SK-N-SH treated with all-trans-retinoic acid at 6 μM for 48 hours (cell line): ENCODE data around the gene TP53AIP1.

Source experiments
- ATAC-seq: fragments of 200-7000 bp; cut with Tn5 transposase; 3 replicates; pipeline ENCODE4 v1.9.1; 2020; ENCODE audit warnings: mild to moderate bottlenecking, moderate library complexity
- ARNTL ChIP-seq: fragments of 450-650 bp; formaldehyde crosslinking; IDR thresholded peaks from 2 replicates; pipeline ENCODE4 v1.5.0; 2020; ENCODE audit warnings: low read depth, mild to moderate bottlenecking, moderate library complexity, borderline replicate concordance
- CREB5 ChIP-seq: fragments of 250-450 bp; sonication (Bioruptor Pico); IDR thresholded peaks from 2 replicates; pipeline ENCODE4 v1.5.1; 2020; ENCODE audit warnings: low read depth, mild to moderate bottlenecking, moderate library complexity
- CSDC2 ChIP-seq: fragments of 250-450 bp; sonication (Bioruptor Pico); IDR thresholded peaks from 2 replicates; pipeline ENCODE4 v1.5.0; 2020; ENCODE audit warnings: mild to moderate bottlenecking, moderate library complexity
- CSRNP3 ChIP-seq: fragments of 250-450 bp; sonication (Bioruptor Pico); IDR thresholded peaks from 2 replicates; pipeline ENCODE4 v1.5.1; 2021; ENCODE audit warnings: mild to moderate bottlenecking, moderate library complexity
- ESRRG ChIP-seq: fragments of 250-450 bp; sonication (Bioruptor Pico); IDR thresholded peaks from 2 replicates; pipeline ENCODE4 v1.6.1; 2021; ENCODE audit warnings: mild to moderate bottlenecking
- OSR1 ChIP-seq: fragments of 250-450 bp; sonication (Bioruptor Pico); IDR thresholded peaks from 2 replicates; pipeline ENCODE4 v1.8.0; 2022; ENCODE audit warnings: moderate library complexity, mild to moderate bottlenecking, inconsistent platforms
- PATZ1 ChIP-seq: fragments of 250-450 bp; sonication (Bioruptor Pico); IDR thresholded peaks from 2 replicates; pipeline ENCODE4 v1.8.0; 2020; ENCODE audit warnings: mild to moderate bottlenecking, moderate library complexity, borderline replicate concordance
- POU6F1 ChIP-seq: fragments of 250-450 bp; sonication (Bioruptor Pico); IDR thresholded peaks from 2 replicates; pipeline ENCODE4 v1.8.0; 2021; ENCODE audit warnings: low read depth, mild to moderate bottlenecking, moderate library complexity, borderline replicate concordance
- PPARA ChIP-seq: fragments of 250-450 bp; sonication (Bioruptor Pico); IDR thresholded peaks from 2 replicates; pipeline ENCODE4 v1.5.0; 2020; ENCODE audit warnings: mild to moderate bottlenecking, borderline replicate concordance
- RARB ChIP-seq: fragments of 250-450 bp; sonication (Bioruptor Pico); IDR thresholded peaks from 2 replicates; pipeline ENCODE4 v1.8.0; 2021; ENCODE audit warnings: mild to moderate bottlenecking, moderate library complexity
- SNAI2 ChIP-seq: fragments of 250-450 bp; sonication (Bioruptor Pico); IDR thresholded peaks from 2 replicates; pipeline ENCODE4 v1.5.0; 2020; ENCODE audit warnings: mild to moderate bottlenecking, moderate library complexity
- TCF4 ChIP-seq: fragments of 250-450 bp; sonication (Bioruptor Pico); IDR thresholded peaks from 2 replicates; pipeline ENCODE4 v1.8.0; 2021; ENCODE audit warnings: mild to moderate bottlenecking, moderate library complexity, borderline replicate concordance
- TOX ChIP-seq: fragments of 250-450 bp; sonication (Bioruptor Pico); IDR thresholded peaks from 2 replicates; pipeline ENCODE4 v1.8.0; 2021; ENCODE audit warnings: mild to moderate bottlenecking, moderate library complexity, borderline replicate concordance
- TSHZ2 ChIP-seq: fragments of 250-450 bp; sonication (Bioruptor Pico); IDR thresholded peaks from 2 replicates; pipeline ENCODE4 v1.5.0; 2020; ENCODE audit warnings: mild to moderate bottlenecking, moderate library complexity
- ZC3H10 ChIP-seq: fragments of 250-450 bp; sonication (Bioruptor Pico); IDR thresholded peaks from 2 replicates; pipeline ENCODE4 v1.5.1; 2021; ENCODE audit warnings: mild to moderate bottlenecking, moderate library complexity
- ZFP30 ChIP-seq: fragments of 450-650 bp; formaldehyde crosslinking; IDR thresholded peaks from 2 replicates; pipeline ENCODE4 v1.5.0; 2022; ENCODE audit warnings: mild to moderate bottlenecking, moderate library complexity
- ZNF70 ChIP-seq: fragments of 450-650 bp; formaldehyde crosslinking; IDR thresholded peaks from 2 replicates; pipeline ENCODE4 v1.5.0; 2020; ENCODE audit warnings: mild to moderate bottlenecking, moderate library complexity
- ZNF8 ChIP-seq: fragments of 450-650 bp; formaldehyde crosslinking; IDR thresholded peaks from 2 replicates; pipeline ENCODE4 v1.5.0; 2020; ENCODE audit warnings: mild to moderate bottlenecking, moderate library complexity

TP53AIP1 gene

GRCh38 chr11:128985880-128986279, 43.2 kb upstream of the TP53AIP1 start (continued):
- TF ChIP-seq TSHZ2 (CRISPR knock-in tag): no peak

- no peak for ATAC-seq
- TF ChIP-seq RARB (CRISPR knock-in tag) (no peak), TSHZ2 (CRISPR knock-in tag) (no peak), ARNTL (CRISPR knock-in tag) (no peak), ZC3H10 (CRISPR knock-in tag) (no peak), POU6F1 (no peak), CREB5 (CRISPR knock-in tag) (no peak), ZNF8 (CRISPR knock-in tag) (no peak), OSR1 (CRISPR knock-in tag) (no peak), ZFP30 (CRISPR knock-in tag) (no peak), PPARA (CRISPR knock-in tag) (no peak), TCF4 (CRISPR knock-in tag) (no peak), TOX (CRISPR knock-in tag) (no peak), PATZ1 (CRISPR knock-in tag) (no peak), SNAI2 (CRISPR knock-in tag) (no peak), ZNF70 (CRISPR knock-in tag) (no peak)
Observed at GRCh38 chr11:128983023-128983422, 40.4 kb upstream of the TP53AIP1 start.

- no peak for ATAC-seq
- TF ChIP-seq ZC3H10 (CRISPR knock-in tag) (no peak), CREB5 (CRISPR knock-in tag) (no peak), TSHZ2 (CRISPR knock-in tag) (no peak), CSRNP3 (CRISPR knock-in tag) (no peak), SNAI2 (CRISPR knock-in tag) (no peak), PPARA (CRISPR knock-in tag) (no peak), CSDC2 (no peak), ESRRG (CRISPR knock-in tag) (no peak), PATZ1 (CRISPR knock-in tag) (no peak), RARB (CRISPR knock-in tag) (no peak), ZNF8 (CRISPR knock-in tag) (no peak), TOX (CRISPR knock-in tag) (no peak)
Observed at GRCh38 chr11:128981254-128981653, 38.6 kb upstream of the TP53AIP1 start.
